Lower leg skin (tissue), 4 donors: ENCODE measurements around the gene PCDHGB6. TPM values are rescaled to one million over a fixed set of nuclear protein-coding genes. Genes with fewer than 3 reads are reported as not detected.
A peak's percentile ranks its signal among the peaks of the same experiment; 100 is the strongest.
"Not testable (repeated sequence)": the region's sequence is repeated elsewhere in the genome, so short reads cannot be mapped to it uniquely, and the experiment has no call there.

ENCODE experiments used
- DNase-seq, 2 donors: peaks; one replicate each; pipeline ENCODE4 v3.0.0-alpha.2; 2019; ENCODE audit warnings: low spot score in 2 of 2
- H3K4me3 ChIP-seq: fragments of 200-600 bp; sonication (generic); 2 replicates; pipeline ENCODE4 v1.5.1; 2017; ENCODE audit warnings: mild to moderate bottlenecking, low read depth; ENCODE audit not compliant: poor library complexity, severe bottlenecking
- POLR2A ChIP-seq, 2 donors: fragments of 450-650 bp; IDR thresholded peaks; one replicate each; pipeline ENCODE4 v1.6.1; 2016 to 2017; ENCODE audit warnings: antibody characterized with exemption in 2 of 2, mild to moderate bottlenecking in 1 of 2, moderate library complexity in 1 of 2
- WGBS, 2 donors: methylation state at CpG; one replicate each; pipeline ENCODE4 v1.1.5; 2018; 5-methylcytosine and 5-hydroxymethylcytosine counted together
- intact Hi-C: fragments of 100-400 bp; cut with DNase I; formaldehyde crosslinking; loops from one replicate; pipeline ENCODE4 v1.15.0; 2023; ENCODE audit warnings: low total_unique reads
- total RNA-seq, 4 donors: library from RNA; depleted of rRNA; stranded (reverse); fragments of >200 nt; gene quantifications; one replicate each; pipeline ENCODE4 v1.1.0, GENCODE V29; 2016
- TF ChIP-seq, protein P1 (sequence below), 3 donors: fragments of 450-650 bp; IDR thresholded peaks; one replicate each; pipeline ENCODE4 v1.5.1; 2016; ENCODE audit warnings: antibody characterized with exemption in 3 of 3, mild to moderate bottlenecking in 3 of 3, moderate library complexity in 2 of 3

The PCDHGB6 gene
- 1 to 10 TPM; 4.4 to 7.4 (median 6.6) TPM for total RNA-seq

DNA sequence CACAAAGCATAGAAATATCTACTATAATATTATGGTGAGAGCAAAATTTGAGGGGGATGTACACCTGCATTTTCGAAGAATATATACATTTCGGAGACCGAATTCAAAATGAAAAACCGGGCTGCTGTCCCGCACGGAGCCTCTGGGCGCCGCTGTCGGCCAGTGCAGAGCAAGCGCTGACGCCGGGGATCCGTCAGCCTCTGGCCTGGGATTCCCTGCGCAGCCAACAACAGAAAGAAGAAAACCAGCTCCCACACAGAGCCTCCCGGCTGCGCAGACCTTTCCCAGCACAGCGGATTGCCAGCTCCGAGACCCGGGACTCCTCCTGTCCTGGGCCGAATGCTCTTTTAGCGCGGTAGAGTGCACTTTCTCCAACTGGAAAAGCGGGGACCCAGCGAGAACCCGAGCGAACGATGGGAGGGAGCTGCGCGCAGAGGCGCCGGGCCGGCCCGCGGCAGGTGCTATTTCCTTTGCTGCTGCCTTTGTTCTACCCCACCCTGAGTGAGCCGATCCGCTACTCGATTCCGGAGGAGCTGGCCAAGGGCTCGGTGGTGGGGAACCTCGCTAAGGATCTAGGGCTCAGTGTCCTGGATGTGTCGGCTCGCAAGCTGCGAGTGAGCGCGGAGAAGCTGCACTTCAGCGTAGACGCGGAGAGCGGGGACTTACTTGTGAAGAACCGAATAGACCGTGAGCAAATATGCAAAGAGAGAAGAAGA lies at the start of gene PCDHGB6:
Gene PCDHGB6 (plus strand): TSS at position 232 of the 716 bp plus-strand sequence. CDS start 182 bp downstream, at position 414.
- H3K4me3 ChIP-seq, DNase-seq, intact Hi-C loops: not testable (repeated sequence)
- 13 to 18% methylated on average over 35 to 39 of the region's 51 CpGs for WGBS, 2 donors

DNA sequence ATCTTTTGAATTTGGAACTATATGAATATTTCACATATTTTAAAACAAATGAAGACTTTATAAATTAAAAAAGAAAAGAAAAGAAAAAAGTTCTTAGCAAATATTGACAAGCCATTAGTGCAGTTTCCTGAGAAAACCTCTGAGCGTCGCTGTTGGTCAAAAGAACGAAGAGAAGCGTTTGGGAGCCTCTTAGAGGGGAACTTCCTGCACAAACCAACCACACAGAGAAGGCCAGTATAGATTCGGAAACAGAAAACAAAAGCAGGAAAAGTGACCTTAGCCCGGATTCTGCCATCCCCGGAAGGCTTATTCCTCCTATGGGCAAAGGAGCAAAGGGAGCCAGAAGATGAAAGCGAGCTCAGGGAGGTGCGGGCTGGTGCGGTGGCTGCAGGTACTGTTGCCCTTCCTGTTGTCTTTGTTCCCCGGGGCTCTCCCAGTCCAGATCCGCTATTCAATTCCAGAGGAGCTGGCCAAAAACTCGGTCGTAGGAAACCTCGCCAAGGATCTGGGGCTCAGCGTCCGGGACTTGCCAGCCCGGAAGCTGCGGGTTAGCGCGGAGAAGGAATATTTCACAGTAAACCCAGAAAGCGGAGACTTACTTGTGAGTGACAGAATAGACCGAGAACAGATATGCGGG lies 47.9 kb upstream of the PCDHGB6 start, which contains the start of gene PCDHGB2:
Gene PCDHGB2 (plus strand): TSS at position 205 of the 637 bp plus-strand sequence. CDS start 142 bp downstream, at position 347.
- WGBS, 2 donors, result 19 to 22% methylated on average over 24 of the region's 24 CpGs
- TF ChIP-seq, protein P1, sequence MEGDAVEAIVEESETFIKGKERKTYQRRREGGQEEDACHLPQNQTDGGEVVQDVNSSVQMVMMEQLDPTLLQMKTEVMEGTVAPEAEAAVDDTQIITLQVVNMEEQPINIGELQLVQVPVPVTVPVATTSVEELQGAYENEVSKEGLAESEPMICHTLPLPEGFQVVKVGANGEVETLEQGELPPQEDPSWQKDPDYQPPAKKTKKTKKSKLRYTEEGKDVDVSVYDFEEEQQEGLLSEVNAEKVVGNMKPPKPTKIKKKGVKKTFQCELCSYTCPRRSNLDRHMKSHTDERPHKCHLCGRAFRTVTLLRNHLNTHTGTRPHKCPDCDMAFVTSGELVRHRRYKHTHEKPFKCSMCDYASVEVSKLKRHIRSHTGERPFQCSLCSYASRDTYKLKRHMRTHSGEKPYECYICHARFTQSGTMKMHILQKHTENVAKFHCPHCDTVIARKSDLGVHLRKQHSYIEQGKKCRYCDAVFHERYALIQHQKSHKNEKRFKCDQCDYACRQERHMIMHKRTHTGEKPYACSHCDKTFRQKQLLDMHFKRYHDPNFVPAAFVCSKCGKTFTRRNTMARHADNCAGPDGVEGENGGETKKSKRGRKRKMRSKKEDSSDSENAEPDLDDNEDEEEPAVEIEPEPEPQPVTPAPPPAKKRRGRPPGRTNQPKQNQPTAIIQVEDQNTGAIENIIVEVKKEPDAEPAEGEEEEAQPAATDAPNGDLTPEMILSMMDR (IDR thresholded peaks at IDR 0.05), result no peak
- no peak for TF ChIP-seq POLR2A (IDR thresholded peaks at IDR 0.05)
- no peak for DNase-seq
- intact Hi-C loops, result no loop called here
- no peak within 1 kb of the TSS for H3K4me3 ChIP-seq

DNA sequence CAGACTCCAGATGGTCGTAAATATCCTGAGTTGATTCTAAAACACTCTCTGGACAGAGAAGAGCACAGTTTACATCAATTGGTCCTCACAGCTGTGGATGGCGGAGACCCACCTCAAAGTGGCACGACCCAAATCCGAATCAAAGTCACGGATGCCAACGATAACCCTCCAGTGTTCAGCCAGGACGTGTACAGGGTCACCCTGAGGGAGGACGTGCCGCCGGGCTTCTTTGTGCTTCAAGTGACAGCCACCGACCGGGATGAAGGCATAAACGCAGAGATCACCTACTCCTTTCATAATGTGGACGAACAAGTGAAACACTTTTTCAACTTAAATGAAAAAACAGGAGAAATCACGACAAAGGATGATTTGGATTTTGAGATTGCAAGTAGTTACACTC lies 47.1 kb upstream of the PCDHGB6 start:
- no peak for DNase-seq
- no peak overlapping the region for H3K4me3 ChIP-seq
- TF ChIP-seq POLR2A (IDR thresholded peaks at IDR 0.05), result no peak
- TF ChIP-seq, protein P1 (IDR thresholded peaks at IDR 0.05), result no peak
- WGBS, 2 donors, result 31 to 44% methylated on average over 15 of the region's 15 CpGs
- intact Hi-C loops, result no loop called here

DNA sequence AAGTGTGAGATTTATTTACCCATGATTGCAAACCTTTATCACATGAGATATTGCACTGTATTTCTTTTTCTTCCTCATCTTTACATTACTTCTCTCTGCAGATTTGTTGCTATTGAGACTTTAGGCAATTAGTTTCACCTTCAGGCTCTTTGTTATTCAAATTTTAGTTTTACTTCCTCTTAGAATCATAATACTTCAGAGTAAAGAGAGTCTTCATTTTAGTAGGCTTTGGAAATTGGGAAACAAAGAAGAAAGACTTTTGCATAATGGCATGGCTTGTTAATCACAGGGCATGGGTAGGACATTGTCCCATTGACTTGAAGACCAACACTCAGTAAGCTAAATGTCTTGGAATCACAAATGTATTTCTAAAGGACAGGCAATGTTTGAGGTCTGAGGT lies 45.1 kb upstream of the PCDHGB6 start:
- DNase-seq, result no peak
- TF ChIP-seq POLR2A (IDR thresholded peaks at IDR 0.05), result no peak
- TF ChIP-seq, protein P1 (IDR thresholded peaks at IDR 0.05), result no peak
- intact Hi-C loops, result no loop called here

DNA sequence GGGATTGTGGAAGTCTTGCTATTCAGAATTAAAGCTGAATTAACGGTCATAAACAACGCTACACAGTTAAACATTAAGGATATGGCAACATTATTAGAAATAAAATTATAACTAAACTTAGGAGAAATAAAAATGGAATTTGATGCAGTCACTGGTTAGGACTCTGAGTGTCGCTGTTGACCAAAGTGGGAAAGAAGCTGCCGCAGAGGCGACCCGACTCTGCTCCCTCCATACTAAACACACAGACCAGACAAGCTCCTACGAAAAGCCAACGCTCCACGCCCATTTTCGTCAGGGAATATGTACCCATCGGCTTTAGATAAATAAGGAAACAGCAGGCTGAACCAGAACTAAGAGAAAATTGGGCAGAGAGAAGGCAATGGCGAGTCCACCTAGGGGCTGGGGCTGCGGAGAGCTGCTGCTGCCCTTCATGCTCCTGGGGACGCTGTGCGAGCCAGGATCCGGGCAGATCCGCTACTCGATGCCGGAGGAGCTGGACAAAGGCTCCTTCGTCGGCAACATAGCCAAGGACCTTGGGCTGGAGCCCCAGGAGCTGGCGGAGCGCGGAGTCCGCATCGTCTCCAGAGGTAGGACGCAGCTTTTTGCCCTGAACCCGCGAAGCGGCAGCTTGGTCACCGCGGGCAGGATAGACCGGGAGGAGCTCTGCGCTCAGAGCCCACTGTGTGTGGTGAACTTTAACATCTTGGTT lies 43.7 kb upstream of the PCDHGB6 start, which contains the start of gene PCDHGA5:
Gene PCDHGA5 (plus strand): TSS at position 211 of the 709 bp plus-strand sequence. CDS start 169 bp downstream, at position 380.
- 14 to 17% methylated on average over 28 to 34 of the region's 34 CpGs for WGBS, 2 donors
- no peak for TF ChIP-seq POLR2A (IDR thresholded peaks at IDR 0.05)
- TF ChIP-seq, protein P1 (IDR thresholded peaks at IDR 0.05), result no peak
- intact Hi-C loops, result no loop called here
- peak in 1 of 2 donors; percentile 74 for DNase-seq
- no peak within 1 kb of the TSS for H3K4me3 ChIP-seq

More for the DNA sequence above, 45.1 kb upstream of the PCDHGB6 start:
- no peak overlapping the region for H3K4me3 ChIP-seq
